Measurements from ENCODE around the gene NASP.

Gene NASP, protein sequence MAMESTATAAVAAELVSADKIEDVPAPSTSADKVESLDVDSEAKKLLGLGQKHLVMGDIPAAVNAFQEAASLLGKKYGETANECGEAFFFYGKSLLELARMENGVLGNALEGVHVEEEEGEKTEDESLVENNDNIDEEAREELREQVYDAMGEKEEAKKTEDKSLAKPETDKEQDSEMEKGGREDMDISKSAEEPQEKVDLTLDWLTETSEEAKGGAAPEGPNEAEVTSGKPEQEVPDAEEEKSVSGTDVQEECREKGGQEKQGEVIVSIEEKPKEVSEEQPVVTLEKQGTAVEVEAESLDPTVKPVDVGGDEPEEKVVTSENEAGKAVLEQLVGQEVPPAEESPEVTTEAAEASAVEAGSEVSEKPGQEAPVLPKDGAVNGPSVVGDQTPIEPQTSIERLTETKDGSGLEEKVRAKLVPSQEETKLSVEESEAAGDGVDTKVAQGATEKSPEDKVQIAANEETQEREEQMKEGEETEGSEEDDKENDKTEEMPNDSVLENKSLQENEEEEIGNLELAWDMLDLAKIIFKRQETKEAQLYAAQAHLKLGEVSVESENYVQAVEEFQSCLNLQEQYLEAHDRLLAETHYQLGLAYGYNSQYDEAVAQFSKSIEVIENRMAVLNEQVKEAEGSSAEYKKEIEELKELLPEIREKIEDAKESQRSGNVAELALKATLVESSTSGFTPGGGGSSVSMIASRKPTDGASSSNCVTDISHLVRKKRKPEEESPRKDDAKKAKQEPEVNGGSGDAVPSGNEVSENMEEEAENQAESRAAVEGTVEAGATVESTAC

DNA sequence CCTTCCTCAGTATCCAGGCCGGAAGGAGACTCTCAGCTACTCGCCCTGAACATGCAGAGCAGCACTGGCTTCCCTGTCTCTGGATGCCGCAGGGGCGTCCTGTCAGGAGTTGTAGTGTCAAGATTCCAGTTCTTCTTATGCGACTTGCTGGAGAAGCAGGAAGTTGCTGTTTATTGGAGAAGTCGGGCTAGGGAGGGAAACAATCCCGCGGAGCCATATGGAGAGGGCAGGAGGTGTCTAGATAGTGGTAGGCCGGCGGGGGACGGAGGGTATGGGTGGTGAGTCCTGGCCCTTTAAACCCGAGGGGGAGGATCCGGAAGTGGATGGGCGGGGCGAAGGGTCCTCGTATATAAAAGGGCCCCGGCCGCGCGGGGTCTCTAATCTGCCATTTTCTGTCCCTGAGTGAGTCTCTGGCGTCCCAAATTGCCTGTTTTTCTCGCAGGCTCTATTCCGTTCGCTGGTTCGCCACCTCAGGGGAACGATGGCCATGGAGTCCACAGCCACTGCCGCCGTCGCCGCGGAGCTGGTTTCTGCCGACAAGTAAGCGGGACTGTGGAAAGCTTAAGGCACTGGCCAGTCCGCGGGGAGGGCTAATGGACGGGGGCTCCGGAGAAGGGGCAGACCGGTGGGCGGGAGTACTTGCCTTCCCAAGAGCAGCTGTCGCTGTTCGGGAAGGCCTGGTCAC, at the start of gene NASP:
Gene NASP, plus strand, starts transcription at position 376 of the 685 bp plus-strand sequence. Its CDS starts 106 bp downstream, at position 482.
- peak; percentile 64 to 97 (median 89) for DNase-seq

DNA sequence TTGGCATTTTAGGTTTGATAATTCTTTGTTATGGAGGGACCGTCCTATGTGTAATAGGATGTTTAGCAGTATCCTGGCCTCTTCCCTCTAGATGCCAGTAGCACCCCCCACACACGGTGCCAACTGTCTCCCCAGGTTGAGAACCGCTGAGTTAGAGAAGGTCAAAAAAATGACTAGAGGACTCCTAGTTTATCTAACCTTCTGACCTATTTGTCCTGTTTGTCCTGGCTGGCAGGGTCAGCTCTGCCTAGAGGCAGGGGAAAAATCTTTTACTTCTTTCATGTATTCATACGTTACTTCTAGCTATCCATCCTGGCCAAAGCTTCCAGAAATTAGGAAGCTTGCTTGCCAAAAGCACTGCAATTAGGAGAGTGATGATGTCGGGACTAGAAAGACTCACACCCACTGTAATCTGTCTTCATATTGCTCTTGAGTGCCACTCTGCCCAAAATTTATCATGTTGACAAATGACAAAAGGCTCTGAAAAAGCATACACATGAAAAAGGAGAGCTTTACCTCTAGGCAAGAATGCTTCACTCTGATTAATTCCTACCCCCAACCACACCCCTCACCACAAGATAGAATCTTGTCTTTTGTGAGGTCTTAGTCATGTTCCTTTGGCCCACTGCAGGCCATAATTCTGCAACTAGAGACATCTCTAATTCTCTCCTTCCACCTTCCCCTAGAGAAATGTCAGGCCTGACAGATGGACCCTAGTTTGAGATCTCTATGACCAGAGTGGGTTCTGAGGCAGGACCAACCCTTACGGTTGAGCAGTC, 47.7 kb upstream of the NASP start:
- no peak for DNase-seq

DNA sequence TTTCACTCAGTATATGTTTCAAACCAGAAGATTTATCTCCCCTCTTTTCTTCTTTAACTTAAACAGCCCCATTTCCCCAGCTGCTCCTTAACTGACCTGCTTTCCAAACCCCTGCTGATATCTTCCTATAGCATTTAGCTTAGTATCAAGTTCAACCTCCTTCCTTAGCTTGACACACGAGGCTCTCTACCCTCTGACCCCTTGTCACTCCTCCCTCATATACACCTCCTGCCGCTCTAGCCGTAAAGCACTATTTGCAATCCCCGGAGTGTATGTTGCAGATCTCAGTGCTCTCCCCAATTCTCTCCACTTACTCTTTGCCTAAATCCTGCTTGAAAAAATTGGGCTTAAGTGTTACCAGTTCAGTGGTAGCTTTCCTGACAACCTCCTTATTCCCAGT, 47.0 kb upstream of the NASP start:
- DNase-seq, result no peak

DNA sequence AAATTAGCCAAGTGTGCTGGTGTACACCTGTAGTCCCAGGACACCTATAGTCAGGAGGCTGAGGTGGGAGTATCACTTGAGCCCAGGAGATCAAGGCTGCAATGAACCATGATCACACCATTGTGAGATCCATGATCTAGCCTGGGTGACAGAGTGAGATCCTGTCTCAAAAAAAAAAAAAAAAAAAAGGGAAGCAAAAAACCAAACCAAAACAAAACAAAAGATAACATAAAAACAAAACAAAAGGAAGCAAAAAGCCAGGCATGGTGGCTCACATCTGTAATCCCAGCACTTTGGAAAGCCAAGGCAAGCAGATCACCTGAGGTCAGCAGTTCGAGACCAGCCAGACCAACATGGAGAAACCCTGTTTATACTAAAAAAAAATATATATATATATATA, 42.6 kb upstream of the NASP start:
- no peak for DNase-seq

DNA sequence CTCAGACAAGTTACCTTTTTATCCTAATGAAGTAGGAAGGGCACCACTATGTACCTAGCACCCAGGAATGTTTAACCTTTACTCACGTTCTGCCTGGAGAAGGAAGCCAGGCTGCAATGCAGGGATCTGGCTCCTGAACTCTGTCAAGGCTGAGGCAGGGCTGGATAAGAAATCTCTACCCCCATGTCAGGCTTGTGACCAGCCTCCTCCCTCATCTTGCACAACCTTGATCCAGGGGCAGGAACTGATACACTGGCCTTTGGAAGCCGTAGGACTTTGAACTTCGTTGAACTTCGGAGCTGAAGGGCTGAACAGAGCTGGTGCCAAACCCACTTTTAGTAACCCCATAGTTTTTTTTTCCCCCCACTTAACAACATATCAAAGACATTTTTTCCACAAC, 41.2 kb upstream of the NASP start:
- DNase-seq, result peak in 2 of 14 donors; percentile 3

DNA sequence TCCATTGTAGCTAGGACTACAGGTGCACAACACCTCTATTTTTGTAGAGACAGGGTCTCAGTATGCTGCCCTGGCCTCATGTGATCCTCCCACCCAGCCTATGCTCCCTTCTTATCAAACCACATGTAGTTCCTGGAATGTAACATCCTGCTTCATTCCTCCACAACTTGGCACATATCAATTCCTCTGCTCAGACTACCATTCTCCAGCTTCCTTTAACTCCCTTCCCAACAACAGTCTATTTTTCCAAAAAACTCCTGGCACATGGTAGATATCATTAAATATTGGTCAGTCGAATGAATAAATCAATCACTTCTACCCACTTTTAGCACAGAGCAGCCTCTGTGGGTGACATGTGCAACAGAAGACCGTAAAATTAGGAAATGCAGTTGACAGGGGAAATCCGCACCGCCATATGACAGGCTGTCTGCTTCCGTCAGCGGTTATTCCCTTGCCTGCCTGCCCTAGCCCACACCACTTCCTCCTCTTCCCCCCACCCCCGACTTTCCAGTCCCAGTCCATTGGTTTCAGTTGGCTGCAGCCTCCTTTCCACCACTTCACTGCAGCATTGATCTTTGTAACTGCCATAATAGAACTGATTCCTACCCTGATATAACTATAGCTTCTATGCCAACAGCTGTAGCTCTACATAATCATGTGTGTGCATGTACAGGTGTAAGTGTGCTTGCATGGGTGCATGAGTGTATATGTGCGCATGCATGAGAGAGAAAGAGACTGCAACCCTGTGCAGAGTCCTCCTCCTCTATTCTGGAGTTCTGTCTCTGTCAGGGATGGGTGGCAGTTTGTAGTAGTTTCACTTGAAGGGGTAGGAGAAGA, 40.0 kb upstream of the NASP start:
- DNase-seq, result peak in 9 of 14 donors; percentile 1 to 61 (median 31)

DNA sequence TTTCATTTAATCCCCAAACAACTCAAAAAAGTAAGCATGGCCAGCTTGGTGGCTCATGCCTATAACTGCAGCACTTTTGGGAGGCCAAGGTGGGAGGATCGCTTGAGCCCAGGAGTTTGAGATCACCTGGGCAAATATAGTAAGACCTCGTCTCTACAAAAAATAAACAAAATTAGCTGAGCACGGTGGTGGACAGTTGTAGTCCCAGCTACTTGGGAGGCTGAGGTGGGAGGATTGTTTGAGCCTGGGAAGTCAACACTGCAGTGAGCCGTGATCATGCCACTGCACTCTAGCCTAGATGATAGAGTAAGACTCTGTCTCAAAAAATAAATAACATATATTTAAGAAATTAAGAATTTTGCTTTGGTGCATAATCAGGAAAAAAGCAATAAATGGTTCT, 39.3 kb upstream of the NASP start:
- DNase-seq, result no peak

DNA sequence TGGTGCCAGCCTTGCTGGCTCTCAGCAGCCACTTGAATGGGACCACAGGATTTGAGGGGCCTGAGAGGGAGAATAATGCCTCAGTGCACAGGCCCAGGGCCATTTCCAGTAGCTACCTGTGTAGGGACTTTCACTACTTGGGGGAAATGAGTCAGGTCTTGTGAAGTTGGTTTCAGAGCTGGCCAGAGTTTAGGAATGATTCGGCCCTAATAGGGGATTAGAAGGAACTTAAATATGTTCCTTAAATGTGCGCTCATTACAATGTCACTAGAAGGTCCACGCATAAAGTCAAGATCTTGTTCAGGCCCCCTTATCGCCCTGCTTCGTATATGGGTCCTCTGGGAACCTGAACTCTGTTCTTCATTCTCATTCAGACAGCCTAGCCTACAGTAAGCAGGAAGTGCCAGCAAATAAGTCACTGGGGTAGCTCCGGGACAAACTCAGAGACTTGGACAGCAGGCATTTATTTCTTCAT, 38.8 kb upstream of the NASP start:
- no peak for DNase-seq

DNA sequence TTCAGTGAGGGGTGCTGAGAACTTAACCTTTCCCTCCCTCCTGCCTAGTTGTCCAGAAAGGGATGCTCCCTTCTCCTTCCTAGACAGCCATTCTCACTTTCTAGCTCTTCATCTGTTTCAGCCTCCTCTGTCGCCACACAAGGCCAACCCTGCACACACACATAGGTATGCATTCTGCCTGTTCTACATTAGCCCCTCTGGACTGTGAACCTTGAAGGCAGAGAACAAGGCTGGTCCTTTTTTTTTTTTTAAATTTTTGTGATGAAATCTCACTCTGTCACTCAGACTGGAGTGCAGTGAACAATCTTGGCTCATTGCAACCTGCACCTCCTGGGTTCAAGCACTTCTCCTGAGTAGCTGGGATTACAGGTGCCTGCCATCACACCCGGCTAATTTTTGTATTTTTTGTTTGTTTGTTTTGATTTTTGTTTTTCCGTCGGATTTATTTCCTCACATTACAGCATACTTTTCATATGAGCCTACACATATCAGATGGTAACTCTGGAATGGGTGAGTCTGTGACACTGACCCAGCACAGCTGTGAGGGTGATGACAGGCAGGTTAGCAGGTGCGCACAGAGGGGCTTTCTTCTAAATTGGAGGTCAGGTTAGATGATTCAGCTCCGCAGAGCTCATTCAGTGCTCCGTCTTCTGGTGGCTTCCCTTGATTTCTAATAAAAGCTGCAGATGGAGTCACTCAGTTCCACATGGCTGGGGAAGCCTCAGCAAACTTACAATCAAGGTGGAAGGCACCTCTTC, 38.1 kb upstream of the NASP start:
- DNase-seq, result no peak

DNA sequence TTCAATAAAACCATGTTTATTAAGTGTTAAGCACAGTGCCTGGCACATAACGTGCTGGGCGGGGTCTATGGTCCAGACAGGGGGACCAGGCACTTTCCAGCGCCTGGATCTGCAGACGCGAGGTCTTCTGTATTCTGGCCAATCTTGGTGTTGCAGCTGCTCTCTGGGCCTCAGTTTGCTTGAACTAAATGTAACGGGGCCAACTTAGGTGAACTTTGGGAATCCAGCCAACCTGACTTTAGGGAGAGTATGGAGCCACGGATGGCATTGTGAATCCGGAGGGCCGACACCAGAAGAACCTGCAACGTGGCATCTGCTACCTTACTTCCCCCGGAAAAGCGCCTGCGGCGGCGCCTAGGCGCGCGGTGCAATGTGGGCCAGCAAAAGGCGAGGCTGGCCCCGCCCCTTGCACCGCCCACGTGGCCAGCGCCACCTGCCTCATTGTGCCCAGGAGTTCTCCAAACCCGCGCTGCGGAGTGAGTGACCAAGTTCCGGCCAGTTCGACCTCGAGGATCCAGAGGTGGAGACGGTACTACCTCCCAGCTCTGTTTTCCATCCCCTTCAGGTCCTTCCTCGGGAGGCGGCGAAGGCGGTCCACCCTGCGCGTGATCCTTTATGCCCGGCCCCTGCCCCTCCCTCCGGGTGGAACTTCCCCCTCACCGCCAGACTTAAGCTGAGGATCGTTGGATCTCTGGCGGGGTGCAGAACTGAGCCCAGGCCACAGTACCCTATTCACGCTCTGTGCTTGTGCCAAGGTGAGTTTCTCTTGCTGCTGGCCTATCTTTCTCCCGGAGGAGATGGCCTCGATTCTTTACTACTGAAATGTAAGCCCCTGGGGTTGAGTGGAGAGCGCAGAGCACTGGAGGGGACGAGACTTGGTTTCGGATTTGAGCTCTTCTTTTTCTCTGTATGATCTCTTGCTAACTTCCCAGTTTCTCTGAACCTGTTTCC, 33.2 kb upstream of the NASP start, which contains the start of gene AKR1A1:
Gene AKR1A1, plus strand, starts transcription at position 426 of the 951 bp plus-strand sequence. CDS start 10,969 bp downstream, outside the sequence.
- peak; percentile 64 to 91 (median 86) for DNase-seq

DNA sequence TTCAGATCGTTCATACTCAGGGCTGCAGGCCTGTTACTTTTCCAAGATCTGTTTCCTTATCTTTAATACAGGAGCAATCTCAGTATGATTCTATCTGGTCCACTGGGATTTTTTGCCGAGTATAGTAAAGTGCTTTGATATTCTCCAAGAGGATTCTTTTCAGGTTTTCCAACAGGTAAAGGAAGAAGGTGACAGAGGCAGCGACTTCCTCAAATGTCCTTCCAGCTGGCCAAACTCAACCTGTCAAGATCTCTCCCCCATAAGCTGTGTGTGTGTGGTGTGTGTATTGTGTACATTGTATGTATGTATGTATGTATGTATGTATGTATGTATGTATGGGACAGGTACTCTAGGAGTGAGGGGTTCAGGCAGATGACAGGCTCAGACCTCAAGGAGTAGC, 32.2 kb upstream of the NASP start:
- DNase-seq, result no peak

DNA sequence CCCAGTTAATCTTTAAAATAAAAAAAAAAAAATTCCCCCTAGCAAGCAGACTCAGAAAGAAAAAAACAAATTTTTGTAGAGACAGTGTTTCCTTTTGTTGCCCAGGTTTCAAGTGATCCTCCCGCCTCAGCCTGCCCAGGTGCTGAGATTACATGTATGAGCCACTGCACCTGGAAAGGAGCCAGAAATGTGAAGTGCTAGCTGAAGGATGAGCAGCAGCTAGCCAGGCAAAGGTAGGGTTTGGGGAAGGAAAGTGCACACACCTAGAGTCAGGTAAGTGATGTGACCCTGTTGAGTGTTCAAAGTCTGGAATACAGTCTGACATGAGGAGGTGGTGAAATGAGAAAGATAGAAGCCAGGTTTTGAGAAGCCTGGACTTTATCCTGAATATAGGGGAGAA, 31.5 kb upstream of the NASP start:
- DNase-seq, result no peak

DNA sequence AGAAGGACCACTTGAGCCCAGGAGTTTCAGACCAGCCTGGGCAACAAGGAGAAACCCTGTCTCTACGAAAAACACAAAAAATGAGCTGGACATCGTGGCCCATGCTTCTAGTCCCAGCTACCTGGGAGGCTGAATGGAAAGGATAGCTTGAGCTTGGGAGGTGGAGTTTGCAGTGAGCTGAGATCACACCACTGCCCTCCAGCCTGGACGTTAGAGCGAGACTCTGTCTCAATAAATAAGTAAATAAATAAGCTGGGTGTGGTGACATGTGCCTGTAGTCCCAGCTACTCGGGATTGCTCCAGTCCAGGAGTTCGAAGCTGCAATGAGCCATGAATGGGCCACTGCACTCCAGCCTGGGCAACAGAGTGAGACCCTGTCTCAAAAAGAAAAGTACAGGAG, 29.6 kb upstream of the NASP start:
- no peak for DNase-seq

DNA sequence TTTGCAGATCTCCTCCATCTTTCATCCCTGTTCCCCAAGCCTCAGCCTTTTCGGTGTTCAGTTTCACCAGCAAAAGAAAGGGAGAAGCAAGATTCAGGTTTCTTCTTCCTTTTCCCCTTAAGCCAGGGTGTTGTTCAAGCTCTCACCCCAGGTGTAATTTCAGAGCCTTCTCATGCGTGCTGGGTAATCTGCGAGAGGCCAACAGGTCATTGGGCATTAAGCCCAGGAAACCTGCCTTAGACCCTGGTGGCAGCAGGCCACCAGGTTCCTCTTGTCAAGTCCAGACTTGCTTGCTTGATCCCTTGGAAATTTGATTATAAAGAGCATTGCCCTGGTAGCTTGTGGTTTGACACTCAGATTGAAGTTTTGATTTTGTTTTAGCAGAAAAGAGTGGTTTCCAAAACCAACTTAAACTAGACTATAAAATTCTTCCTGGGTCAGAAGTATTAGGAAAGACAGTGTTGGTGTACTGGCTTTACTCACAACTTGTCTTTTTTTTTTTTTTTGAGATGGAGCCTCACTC, 26.4 kb upstream of the NASP start:
- peak in 1 of 14 donors; percentile 4 for DNase-seq

DNA sequence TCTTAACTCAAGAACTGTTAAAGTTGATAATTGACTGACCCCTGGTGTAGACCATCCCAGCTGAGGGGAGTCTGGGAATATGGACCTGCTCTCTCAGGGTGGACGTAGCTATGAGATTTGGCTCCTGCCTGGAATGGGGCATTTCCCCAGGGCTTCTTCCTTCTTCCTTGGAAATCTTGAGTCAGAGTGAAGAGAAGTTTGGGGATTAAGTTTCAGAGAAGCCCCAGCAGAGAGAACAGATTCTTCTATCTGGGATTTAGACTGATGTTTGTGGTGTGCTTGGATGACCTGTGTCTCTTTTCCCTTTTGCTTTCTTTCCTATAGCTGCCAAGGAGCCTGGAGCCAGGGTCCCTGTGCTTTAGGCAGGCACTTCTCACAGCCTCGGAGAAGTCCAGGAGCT, 20.0 kb upstream of the NASP start:
- no peak for DNase-seq

DNA sequence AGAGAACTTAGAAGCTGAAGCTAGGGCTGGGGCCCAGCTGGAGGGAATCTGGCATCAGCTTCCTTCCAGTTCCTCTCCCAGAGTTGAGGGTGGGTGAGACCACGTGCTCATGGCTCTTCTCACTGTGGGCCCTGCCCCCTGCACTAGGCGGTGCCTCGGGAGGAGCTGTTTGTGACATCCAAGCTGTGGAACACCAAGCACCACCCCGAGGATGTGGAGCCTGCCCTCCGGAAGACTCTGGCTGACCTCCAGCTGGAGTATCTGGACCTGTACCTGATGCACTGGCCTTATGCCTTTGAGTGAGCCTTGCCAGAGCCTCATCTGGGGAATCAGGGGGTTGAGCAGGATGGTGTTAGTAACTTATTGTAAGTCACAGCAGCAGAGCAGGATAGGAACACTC, 17.1 kb upstream of the NASP start:
- DNase-seq, result no peak

DNA sequence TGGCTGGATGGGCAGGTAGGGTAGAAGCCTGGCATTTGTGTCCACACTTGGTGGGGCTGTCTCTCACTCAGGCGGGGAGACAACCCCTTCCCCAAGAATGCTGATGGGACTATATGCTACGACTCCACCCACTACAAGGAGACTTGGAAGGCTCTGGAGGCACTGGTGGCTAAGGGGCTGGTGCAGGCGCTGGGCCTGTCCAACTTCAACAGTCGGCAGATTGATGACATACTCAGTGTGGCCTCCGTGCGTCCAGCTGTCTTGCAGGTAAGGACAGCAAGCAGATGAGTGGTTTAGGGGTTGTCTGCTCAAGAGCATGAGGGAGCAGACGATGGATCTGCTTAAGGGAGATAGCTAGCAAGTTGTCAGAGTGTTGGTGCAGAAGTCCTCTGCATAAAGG, 15.9 kb upstream of the NASP start:
- no peak for DNase-seq

DNA sequence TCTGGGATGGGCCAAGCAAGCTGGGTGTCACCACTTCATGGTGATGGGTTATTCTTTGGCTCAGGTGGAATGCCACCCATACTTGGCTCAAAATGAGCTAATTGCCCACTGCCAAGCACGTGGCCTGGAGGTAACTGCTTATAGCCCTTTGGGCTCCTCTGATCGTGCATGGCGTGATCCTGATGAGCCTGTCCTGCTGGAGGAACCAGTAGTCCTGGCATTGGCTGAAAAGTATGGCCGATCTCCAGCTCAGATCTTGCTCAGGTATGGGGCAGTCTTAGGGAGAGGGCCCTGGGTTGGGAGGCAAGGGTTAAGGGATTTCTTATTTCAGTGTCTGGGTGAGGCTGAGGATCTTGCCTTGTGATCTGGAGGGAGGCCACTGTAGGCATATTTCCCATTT, 15.4 kb upstream of the NASP start:
- DNase-seq, result no peak

DNA sequence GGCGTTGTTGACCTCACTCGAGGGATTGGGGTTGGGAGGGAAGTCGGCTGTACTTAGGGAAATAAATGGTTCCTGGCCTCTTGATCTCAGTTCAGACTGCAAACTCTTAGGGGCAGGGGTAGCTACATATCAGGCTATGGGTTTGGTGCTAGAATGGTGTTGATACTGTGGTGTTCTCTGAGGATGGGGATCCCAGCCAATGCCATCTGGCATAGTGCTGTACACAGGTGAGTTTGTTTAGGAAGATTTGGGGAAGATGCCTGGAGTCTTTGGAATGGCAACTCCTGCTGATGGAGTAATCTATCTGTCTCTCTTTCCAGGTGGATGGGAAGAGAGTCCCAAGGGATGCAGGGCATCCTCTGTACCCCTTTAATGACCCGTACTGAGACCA, 14.3 kb upstream of the NASP start:
- peak in 1 of 14 donors; percentile 37 for DNase-seq
